ENCODE measurements around the gene SUN5. TPM values are rescaled to one million over a fixed set of nuclear protein-coding genes. Genes with fewer than 3 reads are reported as not detected.

The SUN5 gene
- total RNA-seq, 1 experiment from 2014 or later: not detected

DNA sequence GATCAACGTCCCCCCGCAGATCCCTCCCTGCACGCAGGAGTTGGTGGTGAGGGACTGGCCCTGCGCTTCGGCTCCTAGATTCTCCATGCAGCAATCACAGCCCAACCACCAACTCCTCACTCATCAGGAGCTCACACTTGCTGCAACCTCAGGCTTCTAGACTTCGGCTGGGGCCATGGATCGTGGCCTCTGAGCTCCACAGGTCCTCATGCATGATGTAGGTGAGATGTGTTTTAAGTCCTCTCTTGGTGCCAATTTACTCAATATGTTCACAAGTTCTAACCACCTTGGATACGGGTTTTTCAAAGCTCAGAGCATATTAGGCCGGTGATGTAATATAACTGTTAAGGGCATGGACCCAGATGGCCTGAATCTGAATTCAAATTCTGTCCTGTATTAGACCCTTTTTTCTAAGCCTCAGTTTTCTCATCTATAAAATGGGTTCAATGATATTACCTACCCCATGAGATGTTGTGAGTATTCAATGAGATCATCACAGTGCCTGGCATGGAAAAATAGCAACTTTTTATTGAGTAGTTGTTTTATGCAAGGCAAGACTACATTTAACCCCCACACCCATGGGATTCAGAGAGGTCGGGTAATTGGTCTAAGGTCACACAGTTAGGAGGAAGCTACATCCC is 31.0 kb downstream of the SUN5 start:
- ChIA-PET CTCF (no interaction called here), POLR2A (no interaction called here)
- Histone ChIP-seq H3K4me1 (ENCODE audit: control insufficient read depth, insufficient read depth, low read length) (peaks cover 6% of the 10 kb centered on the region; the same call in 1 of the 2 replicates), H3K27ac (ENCODE audit: low read length) (no peak overlapping the region), H3K4me3 (ENCODE audit: low read depth in 2 of 2, low read length in 2 of 2) (no peak overlapping the region), H3K27me3 (ENCODE audit: control insufficient read depth, insufficient read depth, low read length) (no peaks in the 10 kb centered on the region), H3K36me3 (ENCODE audit: control insufficient read depth, insufficient read depth, low read length) (no peaks in the 10 kb centered on the region), H3K9me3 (ENCODE audit: control insufficient read depth, insufficient read depth, low read depth, low read length) (no peaks in the 10 kb centered on the region)
- intact Hi-C loops (cut with micrococcal nuclease; ENCODE audit: unreplicated experiment) (no loop called here), in situ Hi-C loops (cut with HindIII; ENCODE audit: low pct_unique_long_range_greater_than_20kb, low sequenced_read_pairs) (no loop called here)
- ATAC-seq (no peak), DNase-seq (ENCODE audit: low read depth, low spot score) (no peak)
- BruUV-seq (replicated peaks): no TSS peak
- TF ChIP-seq POLR2AphosphoS5 (IDR thresholded peaks at IDR 0.05; ENCODE audit: low read depth, low read length): no peak
- no peak for TF ChIP-seq TCF7L2 (IDR thresholded peaks at IDR 0.05; ENCODE audit: low read depth, low read length)
- TF ChIP-seq CTCF (IDR thresholded peaks at IDR 0.05): no peak
- TF ChIP-seq SIN3A (IDR thresholded peaks at IDR 0.05; ENCODE audit: borderline replicate concordance, insufficient read depth, low read depth, low read length): no peak
- TF ChIP-seq, protein P1, sequence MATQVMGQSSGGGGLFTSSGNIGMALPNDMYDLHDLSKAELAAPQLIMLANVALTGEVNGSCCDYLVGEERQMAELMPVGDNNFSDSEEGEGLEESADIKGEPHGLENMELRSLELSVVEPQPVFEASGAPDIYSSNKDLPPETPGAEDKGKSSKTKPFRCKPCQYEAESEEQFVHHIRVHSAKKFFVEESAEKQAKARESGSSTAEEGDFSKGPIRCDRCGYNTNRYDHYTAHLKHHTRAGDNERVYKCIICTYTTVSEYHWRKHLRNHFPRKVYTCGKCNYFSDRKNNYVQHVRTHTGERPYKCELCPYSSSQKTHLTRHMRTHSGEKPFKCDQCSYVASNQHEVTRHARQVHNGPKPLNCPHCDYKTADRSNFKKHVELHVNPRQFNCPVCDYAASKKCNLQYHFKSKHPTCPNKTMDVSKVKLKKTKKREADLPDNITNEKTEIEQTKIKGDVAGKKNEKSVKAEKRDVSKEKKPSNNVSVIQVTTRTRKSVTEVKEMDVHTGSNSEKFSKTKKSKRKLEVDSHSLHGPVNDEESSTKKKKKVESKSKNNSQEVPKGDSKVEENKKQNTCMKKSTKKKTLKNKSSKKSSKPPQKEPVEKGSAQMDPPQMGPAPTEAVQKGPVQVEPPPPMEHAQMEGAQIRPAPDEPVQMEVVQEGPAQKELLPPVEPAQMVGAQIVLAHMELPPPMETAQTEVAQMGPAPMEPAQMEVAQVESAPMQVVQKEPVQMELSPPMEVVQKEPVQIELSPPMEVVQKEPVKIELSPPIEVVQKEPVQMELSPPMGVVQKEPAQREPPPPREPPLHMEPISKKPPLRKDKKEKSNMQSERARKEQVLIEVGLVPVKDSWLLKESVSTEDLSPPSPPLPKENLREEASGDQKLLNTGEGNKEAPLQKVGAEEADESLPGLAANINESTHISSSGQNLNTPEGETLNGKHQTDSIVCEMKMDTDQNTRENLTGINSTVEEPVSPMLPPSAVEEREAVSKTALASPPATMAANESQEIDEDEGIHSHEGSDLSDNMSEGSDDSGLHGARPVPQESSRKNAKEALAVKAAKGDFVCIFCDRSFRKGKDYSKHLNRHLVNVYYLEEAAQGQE (IDR thresholded peaks at IDR 0.05; ENCODE audit: insufficient read depth in 1 of 2, low read depth in 2 of 2, low read length in 1 of 2): no peak

DNA sequence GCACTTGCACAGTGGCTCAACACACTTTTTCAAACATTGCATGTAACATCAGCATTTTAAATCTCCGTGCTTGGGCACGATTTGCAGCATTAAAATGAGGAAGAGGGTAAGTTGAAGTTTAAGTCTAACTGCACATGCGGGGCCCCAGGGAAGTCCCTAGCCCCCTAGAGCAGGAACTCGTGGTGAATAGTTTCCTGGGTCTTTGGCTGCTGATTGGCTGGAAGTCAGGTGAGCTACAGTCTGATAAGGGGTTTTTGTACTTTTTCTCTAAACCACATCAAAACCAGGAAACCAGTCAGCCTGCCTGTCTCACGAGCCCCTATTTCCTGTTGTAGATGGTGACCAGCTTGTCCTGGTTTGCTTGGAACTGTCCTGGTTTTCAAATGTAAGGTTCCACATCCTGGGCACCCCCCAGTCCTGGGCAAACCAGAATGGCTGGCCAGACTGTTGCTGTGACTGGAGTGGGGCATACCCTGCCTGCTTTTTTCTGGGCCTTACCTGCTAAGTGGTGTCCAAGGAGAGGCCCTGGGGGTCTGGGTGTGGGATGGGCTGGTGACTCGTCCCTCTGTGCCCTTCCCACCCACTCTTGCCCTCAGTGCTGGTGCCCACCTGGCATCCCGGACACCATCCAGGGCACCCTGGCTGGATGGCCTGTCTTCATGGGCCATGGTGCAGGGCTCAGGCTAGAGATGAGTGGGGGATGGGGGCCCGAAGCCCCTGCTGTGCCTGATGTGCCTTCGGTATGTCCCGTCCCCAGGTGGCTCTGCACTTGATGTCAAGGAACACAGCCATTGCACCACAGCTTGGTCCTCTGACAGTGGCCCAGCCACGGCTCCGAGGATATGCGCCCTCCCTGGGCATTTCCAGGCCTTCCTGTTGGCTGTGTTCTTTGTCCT is 31.8 kb downstream of the SUN5 start:
- in situ Hi-C loops (cut with HindIII; ENCODE audit: low pct_unique_long_range_greater_than_20kb, low sequenced_read_pairs) (no loop called here), intact Hi-C loops (cut with micrococcal nuclease; ENCODE audit: unreplicated experiment) (no loop called here)
- no peak overlapping the region for H3K4me3 ChIP-seq (ENCODE audit: low read depth in 2 of 2, low read length in 2 of 2)
- no peaks in the 10 kb centered on the region for H3K36me3 ChIP-seq (ENCODE audit: control insufficient read depth, insufficient read depth, low read length)
- no peaks in the 10 kb centered on the region for H3K27me3 ChIP-seq (ENCODE audit: control insufficient read depth, insufficient read depth, low read length)
- H3K27ac ChIP-seq (ENCODE audit: low read length): no peak overlapping the region
- ATAC-seq (no peak), DNase-seq (ENCODE audit: low read depth, low spot score) (no peak)
- POLR2A ChIA-PET: no interaction called here
- peaks cover 6% of the 10 kb centered on the region; the same call in 1 of the 2 replicates for H3K4me1 ChIP-seq (ENCODE audit: control insufficient read depth, insufficient read depth, low read length)
- H3K9me3 ChIP-seq (ENCODE audit: control insufficient read depth, insufficient read depth, low read depth, low read length): no peaks in the 10 kb centered on the region
- no peak for TF ChIP-seq CTCF (IDR thresholded peaks at IDR 0.05)
- TF ChIP-seq TCF7L2 (IDR thresholded peaks at IDR 0.05; ENCODE audit: low read depth, low read length): no peak
- no peak for TF ChIP-seq POLR2AphosphoS5 (IDR thresholded peaks at IDR 0.05; ENCODE audit: low read depth, low read length)
- no peak for TF ChIP-seq SIN3A (IDR thresholded peaks at IDR 0.05; ENCODE audit: borderline replicate concordance, insufficient read depth, low read depth, low read length)
- TF ChIP-seq, protein P1 (IDR thresholded peaks at IDR 0.05; ENCODE audit: insufficient read depth in 1 of 2, low read depth in 2 of 2, low read length in 1 of 2): no peak
- no TSS peak for BruUV-seq (replicated peaks)
- CTCF ChIA-PET: no interaction called here

Data from Panc1 (cell line).